D341Med (cell line): Measurements from ENCODE around the gene WDR59.
"Not testable (repeated sequence)": the region's sequence is repeated elsewhere in the genome, so short reads cannot be mapped to it uniquely, and the experiment has no call there.

Experiments
- DNase-seq: peaks from one replicate; pipeline ENCODE4 v3.0.0; 2012; ENCODE audit warnings: low spot score

Gene WDR59

DNA sequence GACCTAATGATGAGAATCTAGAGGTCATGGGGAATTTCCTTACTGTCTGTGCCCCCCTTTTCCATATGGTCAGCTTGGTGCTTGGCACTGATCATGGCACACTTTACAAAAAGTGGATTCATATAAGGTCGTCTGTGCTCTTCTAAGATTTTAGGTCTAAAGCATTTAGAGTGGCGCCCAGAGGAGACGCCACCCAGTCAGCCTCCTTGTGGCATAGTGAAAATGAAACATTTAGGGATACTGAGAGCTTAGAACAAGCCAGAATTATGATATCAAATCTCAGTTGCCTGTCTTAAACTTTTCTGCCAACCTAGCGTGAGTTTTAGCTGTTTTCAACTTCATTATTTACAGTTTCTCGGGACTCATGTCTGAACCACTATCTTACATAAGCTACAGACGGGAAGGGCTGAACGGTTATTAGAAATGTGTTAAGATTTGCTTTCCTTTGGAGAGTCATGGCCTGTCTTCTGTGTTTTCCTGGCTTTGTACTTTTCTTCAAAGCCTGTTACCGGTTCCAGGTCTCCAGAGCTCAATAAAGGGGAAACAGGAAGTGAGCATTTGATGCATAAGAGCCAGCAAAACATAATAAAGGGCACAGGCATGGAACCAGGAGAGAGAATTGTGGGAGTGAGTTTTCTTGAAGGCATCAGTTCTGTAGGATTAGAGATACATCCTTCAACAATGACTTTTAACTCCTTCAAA, 27.6 kb upstream of the WDR59 start:
- DNase-seq, result no peak

DNA sequence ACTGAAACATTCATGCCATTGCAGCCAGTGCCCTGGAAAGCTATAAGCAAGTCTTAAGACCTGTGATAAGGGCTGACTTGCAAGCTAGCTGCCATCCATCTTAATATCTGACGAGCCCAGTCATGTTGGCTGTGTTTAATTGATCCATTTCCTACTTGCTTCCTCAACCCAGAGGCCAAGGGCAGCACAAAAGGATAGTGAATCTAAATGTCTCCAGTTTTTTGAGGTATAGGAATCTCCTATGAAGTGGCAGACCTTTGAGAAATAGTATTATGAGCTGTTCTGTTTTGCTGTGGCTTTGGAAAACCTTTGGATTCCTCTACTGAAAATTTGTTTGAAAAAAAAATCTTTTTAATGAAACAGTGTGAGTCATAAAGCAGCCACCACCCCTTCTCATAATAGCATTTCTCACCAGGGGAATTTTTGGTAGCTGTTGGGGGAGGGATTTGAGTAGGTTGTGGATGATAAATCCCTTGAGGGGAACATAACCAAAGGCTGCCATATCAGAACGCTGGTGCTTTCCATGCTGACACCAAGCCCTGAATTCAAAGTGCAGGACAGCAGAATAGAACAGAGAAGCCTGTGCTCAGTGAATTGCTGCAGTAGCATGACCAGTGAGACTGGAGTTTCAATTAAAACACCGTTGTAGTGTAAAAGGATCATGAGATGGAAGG, 26.8 kb upstream of the WDR59 start:
- no peak for DNase-seq

DNA sequence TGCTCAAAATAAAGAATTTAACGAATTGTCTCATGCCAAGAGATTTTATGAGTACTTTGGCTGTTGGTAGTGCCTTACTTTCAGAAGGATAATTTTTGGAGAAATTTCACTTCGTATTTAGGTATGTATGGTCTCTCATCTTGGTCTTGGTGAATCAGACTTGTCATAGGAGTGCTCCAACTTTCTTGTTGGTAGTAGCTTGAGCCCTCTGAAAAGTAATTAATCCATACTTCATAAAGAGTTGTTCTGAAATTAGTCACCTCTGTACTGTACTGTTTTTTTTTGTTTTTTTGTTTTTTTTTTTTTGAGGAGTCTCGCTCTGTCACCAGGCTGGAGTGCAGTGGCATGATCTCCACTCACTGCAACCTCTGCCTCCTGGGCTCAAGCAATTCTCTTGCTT, 25.5 kb upstream of the WDR59 start:
- DNase-seq, result no peak

DNA sequence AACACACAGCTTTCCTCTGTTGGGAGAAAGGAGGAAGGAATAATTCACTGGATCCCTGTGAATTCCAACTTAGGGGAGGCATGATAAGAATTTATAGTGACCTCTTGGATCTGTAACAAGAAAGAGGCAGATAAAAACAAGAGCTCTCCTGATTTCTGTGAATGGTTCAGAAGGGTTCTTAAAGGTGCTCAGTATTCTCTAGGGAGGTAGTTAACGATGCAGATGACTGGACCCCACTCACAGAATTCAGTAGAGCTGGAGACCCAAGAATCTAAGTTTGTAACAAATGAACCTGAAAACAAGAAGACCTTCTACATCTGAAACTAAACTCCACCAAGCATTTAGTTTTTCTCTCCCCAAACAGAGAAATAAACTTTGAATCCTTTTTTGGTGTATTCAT, 22.5 kb upstream of the WDR59 start:
- no peak for DNase-seq

DNA sequence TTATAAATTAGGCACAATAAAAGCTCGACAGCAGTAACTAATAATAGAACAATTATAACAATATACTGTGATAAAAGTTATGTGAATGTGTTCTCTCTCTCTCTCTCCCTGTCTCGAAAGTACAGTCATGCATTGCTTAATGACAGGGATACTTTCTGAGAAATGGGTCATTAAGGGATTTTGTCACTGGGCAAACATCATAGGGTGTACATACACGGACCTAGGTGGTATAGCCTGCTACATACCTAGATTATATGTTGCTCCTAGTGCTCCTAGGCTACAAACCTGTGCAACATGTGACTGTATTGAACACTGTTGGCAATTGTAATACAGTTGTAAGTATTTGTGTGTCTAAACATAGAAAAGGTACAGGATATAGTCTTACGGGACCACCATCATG, 20.8 kb upstream of the WDR59 start:
- DNase-seq, result no peak

DNA sequence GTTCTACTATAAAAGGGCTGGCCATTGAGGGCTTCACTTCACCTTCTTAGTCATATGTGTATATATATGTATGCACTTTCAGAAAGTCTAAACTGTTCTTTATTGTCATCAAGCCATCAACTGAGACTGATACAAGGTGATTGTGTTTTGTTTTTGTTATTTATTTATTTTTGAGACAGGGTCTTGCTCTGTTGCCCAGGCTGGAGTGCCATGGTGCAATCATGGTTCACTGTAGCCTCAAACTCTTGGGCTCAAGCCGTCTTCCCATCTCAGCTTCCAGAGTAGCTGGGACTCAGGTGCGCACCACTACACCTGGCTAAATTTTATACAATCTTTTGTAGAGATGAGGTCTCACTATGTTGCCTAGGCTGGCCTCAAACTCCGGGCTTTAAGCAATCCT, 19.5 kb upstream of the WDR59 start:
- DNase-seq, result no peak

DNA sequence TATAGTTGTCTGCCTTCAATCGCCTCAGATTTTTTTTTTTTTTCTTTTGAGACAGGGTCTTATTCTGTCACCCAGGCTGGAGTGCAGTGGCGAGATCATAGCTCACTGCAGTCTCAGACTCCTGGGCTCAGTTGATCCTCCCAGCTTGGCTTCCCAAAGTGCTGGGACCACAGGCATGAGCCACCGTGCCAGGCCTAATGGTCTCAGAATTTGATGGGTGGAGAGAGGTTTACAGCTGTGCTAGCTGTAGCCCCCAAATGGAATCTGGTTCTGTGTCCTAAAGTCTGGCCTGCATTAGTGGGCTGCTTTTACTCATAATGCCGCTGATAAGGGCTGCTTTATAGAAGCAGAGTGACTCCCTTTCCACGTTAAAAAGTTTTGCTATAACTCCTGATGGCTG, 19.0 kb upstream of the WDR59 start:
- no peak for DNase-seq

DNA sequence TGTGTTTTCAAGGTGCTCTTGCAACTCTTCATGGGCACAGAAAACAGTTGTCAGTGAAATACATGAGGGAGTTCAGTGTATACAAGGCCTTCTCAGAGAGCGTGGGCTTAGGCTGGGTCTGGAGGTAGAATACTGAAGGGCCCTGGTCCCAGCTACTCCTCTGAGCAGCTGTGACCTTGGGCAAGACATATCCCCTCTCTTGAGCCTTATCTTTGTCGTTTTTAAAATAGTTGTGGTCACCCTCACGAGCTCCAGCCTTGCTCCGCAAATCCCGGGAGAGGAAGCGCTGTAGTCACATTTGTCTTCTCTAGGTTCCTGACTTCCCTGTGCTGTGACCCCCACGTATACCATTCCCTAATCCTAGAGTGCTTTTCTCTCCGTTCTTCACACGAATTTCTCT, 17.6 kb upstream of the WDR59 start:
- DNase-seq, result no peak

DNA sequence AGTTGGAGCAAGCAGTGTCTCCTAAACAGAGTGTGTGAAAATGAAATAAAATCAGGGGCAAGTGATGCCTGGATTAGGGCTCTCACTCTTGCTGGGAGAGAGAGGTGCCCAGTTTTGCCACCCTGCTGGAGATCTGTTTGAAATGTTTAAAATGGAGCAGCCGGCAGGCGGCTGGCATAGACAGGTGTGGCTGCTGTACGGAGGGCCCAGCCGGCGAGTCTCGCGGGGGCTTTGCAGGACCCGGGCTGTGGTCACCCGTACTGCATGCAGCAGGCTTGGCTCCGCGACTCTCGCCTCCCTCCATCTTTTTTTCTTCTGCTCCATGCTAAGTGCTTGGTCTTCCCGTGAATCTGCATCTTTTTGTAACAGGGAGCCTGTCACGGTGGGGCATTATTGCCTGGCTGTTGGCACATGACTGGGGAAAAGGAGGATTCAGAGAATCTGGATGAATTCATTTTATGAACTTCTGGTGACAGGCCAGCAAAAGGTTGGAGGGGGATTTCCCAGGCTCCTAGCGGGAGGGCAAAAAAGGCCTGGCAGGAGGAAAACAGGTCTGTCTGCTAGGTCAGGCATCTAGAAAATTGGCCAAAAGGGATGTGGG, 15.7 kb upstream of the WDR59 start:
- DNase-seq, result peak; percentile 43

DNA sequence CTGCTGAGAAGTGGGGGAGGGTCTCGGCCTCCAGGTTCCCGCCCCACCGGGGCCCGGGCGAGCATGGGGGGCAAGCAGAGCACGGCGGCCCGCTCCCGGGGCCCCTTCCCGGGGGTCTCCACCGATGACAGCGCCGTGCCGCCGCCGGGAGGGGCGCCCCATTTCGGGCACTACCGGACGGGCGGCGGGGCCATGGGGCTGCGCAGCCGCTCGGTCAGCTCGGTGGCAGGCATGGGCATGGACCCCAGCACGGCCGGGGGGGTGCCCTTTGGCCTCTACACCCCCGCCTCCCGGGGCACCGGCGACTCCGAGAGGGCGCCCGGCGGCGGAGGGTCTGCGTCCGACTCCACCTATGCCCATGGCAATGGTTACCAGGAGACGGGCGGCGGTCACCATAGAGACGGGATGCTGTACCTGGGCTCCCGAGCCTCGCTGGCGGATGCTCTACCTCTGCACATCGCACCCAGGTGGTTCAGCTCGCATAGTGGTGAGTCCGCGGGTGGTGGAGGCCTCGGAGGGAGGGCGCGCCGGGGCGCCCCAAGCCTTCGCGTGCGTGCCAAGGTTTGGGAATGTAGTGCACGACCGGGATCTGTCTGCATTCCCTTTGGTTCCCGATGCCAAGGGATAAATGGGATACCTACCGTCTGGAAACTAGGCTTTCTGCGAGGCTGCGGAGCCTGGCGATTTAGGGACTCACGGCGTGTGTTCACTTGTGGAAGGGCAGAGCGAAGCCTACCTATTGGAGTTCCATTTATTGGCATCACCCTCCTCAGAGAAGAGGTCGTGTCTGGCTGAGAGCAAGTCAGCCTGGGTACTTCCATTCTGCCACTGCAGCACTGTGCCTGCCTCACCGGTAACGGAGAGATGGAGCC, 14.9 kb upstream of the WDR59 start:
- DNase-seq, result peak; percentile 58

DNA sequence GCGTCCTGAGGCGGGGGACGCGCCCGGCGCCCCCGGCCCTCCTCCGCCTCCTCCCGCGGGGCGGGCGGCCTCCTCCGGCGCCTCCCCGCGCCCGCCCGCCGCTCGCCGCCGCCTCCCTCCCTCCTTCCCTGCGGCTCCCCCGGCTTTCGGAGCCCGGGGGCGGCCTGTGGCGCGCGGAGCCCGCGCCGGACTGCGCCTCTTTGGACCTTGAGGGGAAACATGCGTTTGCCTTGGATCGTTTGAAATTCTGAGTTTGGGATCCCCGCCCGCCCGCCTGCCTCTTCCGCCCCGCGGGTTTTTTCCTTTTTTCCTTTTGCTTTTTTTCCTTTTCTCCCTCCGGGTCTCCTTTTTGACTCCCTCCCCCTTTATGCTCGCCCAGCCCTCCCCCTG, 14.3 kb upstream of the WDR59 start:
- no peak for DNase-seq

DNA sequence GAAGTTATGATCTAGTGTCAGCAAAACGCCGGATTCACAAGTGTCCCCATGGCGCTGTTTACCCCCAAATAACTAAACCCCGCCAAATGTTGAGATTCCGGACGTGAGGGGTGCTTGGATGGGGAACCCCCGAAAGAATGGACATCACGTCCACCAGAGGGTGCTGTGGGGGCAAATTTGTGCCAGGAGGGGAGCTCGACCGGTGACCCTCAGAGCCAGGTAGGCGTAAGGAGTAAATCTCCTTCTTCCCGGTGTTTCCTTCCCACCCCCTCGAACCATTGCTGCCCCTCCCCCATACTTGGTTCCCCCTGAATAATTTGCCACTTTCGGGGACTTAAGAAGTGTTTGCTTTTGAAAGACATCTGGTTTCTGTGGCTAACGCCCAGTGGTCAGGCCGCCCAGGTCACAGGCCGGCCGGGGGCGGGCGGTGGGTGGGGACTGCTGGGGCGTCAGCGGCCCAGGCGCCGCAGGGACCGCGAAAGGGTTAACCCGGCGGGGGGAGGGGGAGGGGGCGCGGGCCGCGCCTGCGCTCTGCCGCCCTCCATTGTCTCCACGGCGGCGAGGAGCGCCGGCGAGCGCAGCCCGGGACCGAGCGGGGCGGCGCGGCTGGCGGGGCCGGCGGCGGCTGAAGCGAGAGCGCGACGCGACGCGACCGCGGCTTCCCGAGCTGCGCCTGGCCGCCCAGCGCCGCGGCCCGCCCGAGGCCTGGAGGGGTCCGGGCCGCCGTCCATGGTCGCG, 13.7 kb upstream of the WDR59 start, which contains the start of gene ZNRF1:
Gene ZNRF1 (plus strand): TSS at position 544 of the 738 bp plus-strand sequence. CDS start 648 bp downstream, outside the sequence.
- peak; percentile 95 for DNase-seq

DNA sequence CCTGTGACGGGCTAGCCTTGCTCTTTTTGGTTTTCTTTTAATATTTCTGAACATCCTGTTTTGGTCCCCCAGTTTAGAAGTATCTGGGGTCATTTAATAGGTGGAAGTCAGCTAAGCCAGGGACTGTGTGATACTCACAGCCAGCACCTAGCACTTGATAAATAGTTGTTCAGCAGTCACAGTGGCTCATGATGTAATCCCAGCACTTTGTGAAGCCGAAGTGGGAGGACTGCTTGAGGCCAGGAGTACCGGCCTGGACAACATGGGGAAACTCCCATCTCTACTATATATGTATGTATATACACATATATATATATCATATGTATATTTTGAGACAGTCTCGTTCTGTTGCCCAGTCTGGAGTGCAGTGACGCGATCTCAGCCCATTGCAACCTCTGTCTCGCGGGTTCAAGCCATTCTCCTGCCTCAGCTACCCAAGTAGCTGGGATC, 12.1 kb upstream of the WDR59 start:
- no peak for DNase-seq

DNA sequence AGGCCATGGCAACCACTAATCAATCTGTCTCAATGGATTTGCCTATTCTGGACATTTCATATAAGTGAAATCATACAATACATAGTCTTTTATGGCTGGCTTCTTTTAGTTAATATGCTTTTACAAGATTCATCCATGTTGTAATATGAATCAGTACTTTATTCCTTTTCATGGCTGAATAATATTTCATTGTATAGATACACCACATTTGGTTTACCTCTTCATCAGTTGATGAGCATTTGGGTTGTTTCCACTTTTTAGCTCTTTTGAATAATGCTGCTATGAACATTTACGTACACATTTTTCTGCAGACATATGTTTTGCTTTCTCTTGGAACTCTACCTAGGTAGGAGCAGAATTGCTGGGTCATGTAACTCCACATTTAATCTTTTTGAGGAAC, 11.1 kb upstream of the WDR59 start:
- no peak for DNase-seq

DNA sequence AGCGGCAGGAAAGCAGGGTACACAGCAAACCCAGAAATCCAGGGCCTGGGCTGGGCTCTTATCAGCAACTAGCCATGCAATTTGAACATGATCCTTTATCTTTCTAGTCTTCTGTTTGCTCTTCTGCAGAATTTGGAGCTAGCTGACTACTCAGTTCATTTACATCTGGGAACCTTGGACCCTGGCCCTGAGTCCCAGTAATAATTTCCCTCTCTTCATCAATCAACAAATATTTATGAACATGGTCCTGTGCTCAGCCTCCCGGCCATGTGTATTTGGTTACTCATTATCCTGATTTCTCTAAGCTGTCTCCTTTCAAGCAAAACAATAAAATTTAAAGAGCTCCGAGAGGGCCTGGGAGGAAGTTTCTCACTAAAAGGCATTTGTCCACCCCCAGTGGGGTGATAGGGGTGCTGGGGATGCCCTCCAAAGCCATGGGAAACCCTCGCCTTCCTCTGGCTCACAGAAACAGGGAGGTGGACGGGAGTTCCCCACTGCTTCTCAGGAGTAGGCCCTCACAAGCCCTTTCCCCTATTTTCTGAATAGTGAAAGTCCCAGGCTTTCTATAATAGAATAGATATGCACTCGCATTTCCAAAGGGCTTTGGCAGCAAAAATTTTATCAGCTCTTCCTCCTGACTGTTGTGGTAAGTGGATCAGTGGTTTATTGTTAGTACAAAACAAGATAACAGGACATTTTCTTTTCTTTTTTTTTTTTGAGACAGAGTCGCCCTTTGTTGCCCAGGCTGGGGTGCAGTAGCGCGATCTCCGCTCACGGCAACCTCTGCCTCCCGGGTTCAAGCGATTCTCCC, 6.9 kb upstream of the WDR59 start:
- no peak for DNase-seq

DNA sequence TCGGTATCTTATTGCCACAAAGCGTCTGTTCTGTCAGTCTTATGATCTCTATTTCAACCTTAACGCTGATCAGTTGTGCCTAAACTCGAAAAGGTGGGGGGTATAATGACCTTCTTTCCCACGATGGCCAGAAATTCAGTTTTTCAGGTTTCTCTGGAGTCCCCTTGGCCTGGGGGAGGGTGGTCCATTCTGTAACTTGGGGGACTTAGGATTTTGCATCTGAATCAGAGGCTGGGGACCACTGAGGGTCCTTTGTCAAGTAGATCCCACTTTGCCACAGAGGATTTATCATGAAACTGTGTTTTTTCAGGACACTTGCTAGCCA, 6.3 kb upstream of the WDR59 start:
- no peak for DNase-seq

DNA sequence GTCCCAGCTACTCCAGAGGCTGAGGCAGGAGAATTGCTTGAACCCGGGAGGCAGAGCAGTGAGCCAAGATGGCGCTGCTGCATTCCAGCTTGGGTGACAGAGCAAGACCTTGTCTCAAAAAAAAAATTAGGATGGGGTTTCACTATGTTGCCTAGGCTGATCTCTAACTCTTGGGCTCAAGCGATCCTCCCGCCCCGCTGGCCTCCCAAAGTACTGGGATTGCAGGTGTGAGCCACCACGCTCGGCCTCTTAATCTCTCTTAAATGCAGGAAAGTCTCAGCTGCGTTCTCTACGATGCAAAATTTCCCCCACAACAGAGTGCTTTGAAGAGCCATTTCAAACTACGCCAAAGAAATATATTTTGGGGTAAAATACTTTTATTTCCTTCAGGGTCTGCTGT, 5.9 kb upstream of the WDR59 start:
- DNase-seq, result no peak

DNA sequence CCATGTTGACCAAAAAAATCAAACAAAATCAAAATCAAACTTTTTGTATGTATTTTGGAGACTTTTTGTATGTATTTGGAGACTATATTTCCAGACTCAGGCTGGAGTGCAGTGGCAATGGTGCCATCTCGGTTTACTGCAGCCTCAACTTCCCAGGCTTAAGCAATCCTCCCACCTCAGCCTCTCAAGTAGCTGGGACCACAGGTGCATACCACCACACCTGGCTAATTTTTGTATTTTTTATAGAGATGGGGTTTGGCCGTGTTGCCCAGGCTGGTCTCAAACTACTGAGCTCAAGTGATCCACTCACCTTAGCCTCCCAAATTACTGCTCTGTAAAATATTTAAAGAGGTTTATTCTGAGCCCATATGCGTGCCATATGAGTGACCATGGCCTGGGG, 4.9 kb upstream of the WDR59 start:
- not testable (repeated sequence) for DNase-seq

DNA sequence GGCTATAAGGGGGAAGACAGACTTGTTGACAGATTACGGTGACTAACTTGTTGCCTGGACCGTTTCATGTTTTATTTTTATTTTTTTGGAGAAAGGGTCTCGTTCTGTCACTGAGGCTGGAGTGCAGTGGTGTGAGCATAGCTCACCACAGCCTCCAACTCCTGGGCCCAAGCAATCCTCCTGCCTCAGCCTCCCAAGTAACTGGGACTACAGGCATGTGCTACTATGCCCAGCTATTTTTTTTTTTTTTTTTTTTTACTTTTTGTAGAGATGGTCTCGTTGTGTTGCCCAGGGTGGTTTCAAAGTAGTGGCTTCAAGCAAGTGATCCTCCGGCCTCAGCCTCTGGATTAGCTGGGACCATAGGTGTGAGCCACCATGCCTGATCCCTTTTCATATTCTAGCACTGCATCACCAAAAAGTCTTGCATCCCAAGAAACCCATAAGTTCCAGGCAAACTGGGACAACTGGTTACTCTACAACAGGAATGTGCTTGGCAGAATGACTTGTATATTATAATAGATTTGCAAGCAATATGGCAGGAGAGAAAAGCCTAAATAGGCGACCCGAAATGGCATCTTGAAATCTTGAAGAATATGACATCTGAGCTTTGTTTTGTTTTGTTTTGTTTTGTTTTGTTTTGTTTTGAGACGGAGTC, 2.2 kb upstream of the WDR59 start:
- no peak for DNase-seq

DNA sequence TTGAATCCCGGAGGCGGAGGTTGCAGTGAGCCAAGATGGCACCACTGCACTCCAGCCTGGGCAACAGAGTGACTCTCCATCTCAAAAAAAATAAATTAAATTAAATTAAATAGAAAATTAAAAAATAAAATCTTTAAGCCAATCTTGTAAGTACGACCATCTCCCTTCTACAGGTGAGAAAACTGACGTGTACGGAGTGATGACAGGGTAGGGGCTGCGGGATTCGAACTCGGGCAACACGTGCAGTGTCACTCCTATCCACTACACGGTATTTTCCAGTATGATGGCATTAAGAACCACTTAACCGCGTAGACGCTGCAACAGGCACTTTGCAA, 762 bp downstream of the WDR59 start:
- no peak for DNase-seq

DNA sequence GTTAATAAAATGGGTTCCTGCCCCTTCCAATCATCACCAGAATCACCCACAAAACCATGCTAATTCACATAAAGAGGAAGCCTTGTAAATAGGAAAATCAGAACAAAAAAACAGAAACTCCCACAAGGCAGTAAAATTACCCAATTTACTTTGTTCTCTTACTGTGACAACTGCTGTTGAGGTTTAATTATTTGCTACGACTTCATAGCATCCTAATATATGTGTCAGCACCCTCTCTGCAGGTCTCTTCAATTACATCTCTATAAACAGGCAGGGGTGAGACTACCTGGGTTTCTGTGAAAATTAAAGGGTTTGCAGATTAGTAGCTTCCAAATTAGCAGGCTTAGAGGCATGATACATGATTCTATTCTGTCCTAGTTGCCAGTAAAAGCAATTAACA, 2.7 kb downstream of the WDR59 start:
- DNase-seq, result no peak
